ENCODE results near the gene NKAIN2.

- no peak for TF ChIP-seq CTCF (IDR thresholded peaks at IDR 0.05; ENCODE audit: low read length)
- TF ChIP-seq EZH2phosphoT487 (IDR thresholded peaks at IDR 0.05; ENCODE audit: low read length) = no peak
- no peak for TF ChIP-seq EZH2 (optimal IDR thresholded peaks at IDR 0.05; ENCODE audit: low read depth, low read length)
These were observed 72.1 kb downstream of the NKAIN2 start for GRCh38 chr6:123875784-123876183.
